HUES48 (cell line): ENCODE results near the gene ATXN1.
"Not testable (repeated sequence)": the region's sequence is repeated elsewhere in the genome, so short reads cannot be mapped to it uniquely, and the experiment has no call there.

Source experiments
- H3K27ac ChIP-seq: one replicate; pipeline ENCODE4 v1.7.0; 2013; ENCODE audit warnings: low read depth, low read length, inconsistent platforms
- H3K27me3 ChIP-seq: 2 replicates; pipeline ENCODE4 v1.6.1; 2013; ENCODE audit warnings: mild to moderate bottlenecking, low read length; ENCODE audit not compliant: control insufficient read depth, insufficient read depth
- H3K36me3 ChIP-seq: 2 replicates; pipeline ENCODE4 v1.6.1; 2013; ENCODE audit warnings: low read length; ENCODE audit not compliant: control insufficient read depth, insufficient read depth
- H3K4me1 ChIP-seq: 2 replicates; pipeline ENCODE4 v1.6.1; 2013; ENCODE audit warnings: mild to moderate bottlenecking, low read length; ENCODE audit not compliant: control insufficient read depth, insufficient read depth
- H3K4me3 ChIP-seq: 2 replicates; pipeline ENCODE4 v1.5.1; 2013; ENCODE audit warnings: mild to moderate bottlenecking, low read depth, low read length
- H3K9ac ChIP-seq: 2 replicates; pipeline ENCODE4 v1.6.1; 2013; ENCODE audit warnings: mild to moderate bottlenecking, low read depth, low read length, moderate library complexity
- H3K9me3 ChIP-seq: 2 replicates; pipeline ENCODE4 v1.6.1; 2013; ENCODE audit warnings: low read length; ENCODE audit not compliant: control insufficient read depth, insufficient read depth

ATXN1 gene

GRCh38 chr6:16388488-16388887 is 372.8 kb downstream of the ATXN1 start:
- H3K36me3 ChIP-seq = no peaks in the 10 kb centered on the region
- no peaks in the 10 kb centered on the region for H3K4me1 ChIP-seq
- no peak overlapping the region for H3K4me3 ChIP-seq
- H3K9me3 ChIP-seq = no peaks in the 10 kb centered on the region
- H3K27ac ChIP-seq = no peak overlapping the region
- no peaks in the 10 kb centered on the region for H3K27me3 ChIP-seq
- H3K9ac ChIP-seq = no peak overlapping the region

- Histone ChIP-seq H3K4me1 (no peaks in the 10 kb centered on the region), H3K27ac (no peak overlapping the region), H3K27me3 (no peaks in the 10 kb centered on the region), H3K36me3 (no peaks in the 10 kb centered on the region), H3K9me3 (no peaks in the 10 kb centered on the region), H3K4me3 (no peak overlapping the region), H3K9ac (no peak overlapping the region)
Measured at GRCh38 chr6:16386057-16386456, 375.2 kb downstream of the ATXN1 start.

GRCh38 chr6:16383607-16384206 is 377.6 kb downstream of the ATXN1 start:
- H3K36me3 ChIP-seq = no peaks in the 10 kb centered on the region
- H3K4me1 ChIP-seq = no peaks in the 10 kb centered on the region
- no peaks in the 10 kb centered on the region for H3K27me3 ChIP-seq
- H3K4me3 ChIP-seq = no peak overlapping the region
- H3K27ac ChIP-seq = no peak overlapping the region
- no peaks in the 10 kb centered on the region for H3K9me3 ChIP-seq
- no peak overlapping the region for H3K9ac ChIP-seq

DNA sequence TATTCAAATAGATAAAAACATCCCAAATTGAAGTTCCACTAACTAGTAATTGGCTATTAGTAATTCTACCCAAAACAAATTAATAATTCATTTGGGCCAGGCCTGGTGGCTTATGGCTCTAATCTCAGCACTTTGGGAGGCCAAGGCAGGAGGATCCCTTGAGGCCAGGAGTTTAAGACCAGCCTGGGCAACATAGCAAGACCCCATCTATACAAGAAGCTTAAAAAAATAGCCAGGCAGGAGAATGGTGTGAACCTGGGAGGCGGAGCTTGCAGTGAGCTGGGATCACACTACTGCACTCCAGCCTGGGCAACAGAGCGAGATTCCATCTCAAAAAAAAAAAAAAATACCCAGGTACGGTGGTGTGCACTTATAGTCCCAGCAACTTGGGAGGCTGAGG is 379.3 kb downstream of the ATXN1 start:
- not testable (repeated sequence) for H3K4me3 ChIP-seq, H3K36me3 ChIP-seq, H3K27me3 ChIP-seq

DNA sequence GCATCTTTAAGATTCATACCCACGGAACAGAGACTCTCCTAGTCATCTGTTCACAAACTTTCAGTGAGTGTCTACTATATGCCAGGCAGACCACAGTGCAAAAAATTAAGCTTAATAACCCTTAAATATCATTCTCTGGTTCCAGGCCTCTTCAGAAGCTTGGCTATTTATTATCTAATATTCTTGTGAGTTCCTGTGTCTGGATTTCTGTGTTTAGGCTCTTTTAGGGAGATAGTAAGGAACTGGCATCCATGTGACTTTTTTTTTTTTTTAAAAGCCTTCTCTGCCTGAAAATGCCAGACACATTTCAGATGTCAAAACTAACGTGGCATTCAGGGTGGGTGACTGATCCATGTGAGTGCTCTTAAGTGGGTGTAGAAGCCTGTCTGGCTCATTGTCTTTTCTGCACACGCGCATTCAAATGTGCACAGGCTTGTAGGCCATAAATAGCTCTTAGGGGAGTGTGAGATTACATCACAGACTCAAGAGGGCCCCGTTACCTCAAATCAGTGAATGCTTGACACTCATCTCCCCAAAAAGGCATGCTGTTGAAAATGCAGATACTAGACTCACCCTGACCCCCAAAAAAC is 380.9 kb downstream of the ATXN1 start:
- no peaks in the 10 kb centered on the region for H3K36me3 ChIP-seq
- H3K27ac ChIP-seq = no peak overlapping the region
- H3K9ac ChIP-seq = no peak overlapping the region
- no peaks in the 10 kb centered on the region for H3K4me1 ChIP-seq
- H3K27me3 ChIP-seq = no peaks in the 10 kb centered on the region
- H3K9me3 ChIP-seq = no peaks in the 10 kb centered on the region
- no peak overlapping the region for H3K4me3 ChIP-seq

More for the DNA sequence above, 379.3 kb downstream of the ATXN1 start:
- H3K9ac ChIP-seq, H3K9me3 ChIP-seq, H3K27ac ChIP-seq, H3K4me1 ChIP-seq: not testable (repeated sequence)

- not testable (repeated sequence) for H3K36me3 ChIP-seq, H3K27me3 ChIP-seq, H3K27ac ChIP-seq, H3K4me1 ChIP-seq, H3K9me3 ChIP-seq, H3K9ac ChIP-seq, H3K4me3 ChIP-seq
Measured at GRCh38 chr6:16378360-16378759, 382.9 kb downstream of the ATXN1 start.

DNA sequence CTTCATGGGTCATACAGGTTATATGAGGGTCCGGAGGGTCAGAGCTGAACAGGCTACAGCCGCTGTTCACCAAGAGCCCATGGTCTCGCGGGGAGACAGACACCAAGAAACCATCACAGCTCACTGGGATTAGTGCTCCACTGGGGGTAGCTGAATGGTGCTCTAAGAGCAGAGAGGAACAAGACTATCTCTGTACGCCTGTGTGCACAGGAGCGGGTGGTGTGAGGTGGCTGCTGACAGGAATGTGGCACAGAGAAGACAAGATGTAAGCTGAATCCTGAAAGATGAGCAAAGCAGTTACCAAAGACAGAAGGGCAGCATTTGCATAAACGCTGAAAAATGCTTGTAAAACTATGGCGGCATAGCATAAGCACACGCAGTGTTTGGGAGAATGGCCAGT is 383.8 kb downstream of the ATXN1 start:
- H3K9ac ChIP-seq = no peak overlapping the region
- no peaks in the 10 kb centered on the region for H3K36me3 ChIP-seq
- H3K27me3 ChIP-seq = no peaks in the 10 kb centered on the region
- peaks cover 10% of the 10 kb centered on the region for H3K4me1 ChIP-seq
- H3K27ac ChIP-seq = no peak overlapping the region
- no peak overlapping the region for H3K4me3 ChIP-seq
- no peaks in the 10 kb centered on the region for H3K9me3 ChIP-seq

DNA sequence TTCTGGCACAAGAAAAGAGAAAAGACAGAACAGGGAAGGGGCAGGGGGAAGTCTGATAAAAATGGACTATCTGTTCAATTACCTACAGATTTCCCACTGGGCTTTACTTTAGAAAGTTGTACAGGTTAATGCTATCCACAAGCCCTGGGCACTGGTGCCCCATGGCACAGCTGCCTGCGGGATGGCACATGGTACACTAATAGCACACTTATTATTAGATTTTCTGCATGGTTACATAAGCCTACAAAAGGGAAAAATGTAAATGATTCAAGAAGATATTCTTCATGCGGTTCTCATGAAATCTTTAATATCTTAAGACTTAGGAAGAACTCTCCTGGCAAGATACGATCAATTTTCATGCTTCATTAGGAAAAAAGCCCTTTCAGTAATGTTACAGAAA is 385.4 kb downstream of the ATXN1 start:
- Histone ChIP-seq H3K27ac (no peak overlapping the region), H3K4me3 (no peak overlapping the region), H3K9me3 (no peaks in the 10 kb centered on the region), H3K4me1 (peaks cover 12% of the 10 kb centered on the region), H3K27me3 (no peaks in the 10 kb centered on the region), H3K36me3 (no peaks in the 10 kb centered on the region), H3K9ac (no peak overlapping the region)

DNA sequence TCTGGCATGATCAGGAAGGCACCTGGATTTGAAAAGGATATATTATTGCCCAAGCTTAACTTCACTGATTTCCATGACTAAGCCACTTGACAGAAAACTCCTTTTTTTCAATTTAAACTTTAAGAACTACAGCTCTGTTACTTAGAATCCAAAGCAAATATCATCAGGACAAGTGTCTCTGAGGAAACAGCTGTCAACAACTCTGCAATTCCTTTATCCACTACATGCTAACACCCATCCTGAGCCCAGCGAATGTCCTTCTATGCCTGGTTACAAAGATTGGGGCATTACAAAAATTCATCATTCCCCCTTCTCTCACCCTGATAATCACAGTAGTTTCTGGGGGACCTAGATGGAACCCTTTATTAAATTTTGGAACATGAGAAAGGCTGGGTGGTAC is 386.1 kb downstream of the ATXN1 start:
- no peak overlapping the region for H3K9ac ChIP-seq
- H3K4me1 ChIP-seq = peaks cover 13% of the 10 kb centered on the region
- H3K4me3 ChIP-seq = no peak overlapping the region
- H3K9me3 ChIP-seq = no peaks in the 10 kb centered on the region
- peak overlapping the region; percentile 17 for H3K27ac ChIP-seq
- no peaks in the 10 kb centered on the region for H3K27me3 ChIP-seq
- no peaks in the 10 kb centered on the region for H3K36me3 ChIP-seq

GRCh38 chr6:16374461-16375200 is 386.6 kb downstream of the ATXN1 start:
- H3K4me1 ChIP-seq = peaks cover 13% of the 10 kb centered on the region
- no peak overlapping the region for H3K27ac ChIP-seq
- H3K27me3 ChIP-seq = no peaks in the 10 kb centered on the region
- H3K4me3 ChIP-seq = no peak overlapping the region
- H3K9ac ChIP-seq = no peak overlapping the region
- no peaks in the 10 kb centered on the region for H3K9me3 ChIP-seq
- no peaks in the 10 kb centered on the region for H3K36me3 ChIP-seq

GRCh38 chr6:16374016-16374415 is 387.2 kb downstream of the ATXN1 start:
- no peaks in the 10 kb centered on the region for H3K36me3 ChIP-seq
- H3K9me3 ChIP-seq = no peaks in the 10 kb centered on the region
- no peaks in the 10 kb centered on the region for H3K27me3 ChIP-seq
- peaks cover 13% of the 10 kb centered on the region for H3K4me1 ChIP-seq
- no peak overlapping the region for H3K27ac ChIP-seq
- H3K9ac ChIP-seq = no peak overlapping the region
- H3K4me3 ChIP-seq = no peak overlapping the region
